ENCODE data around the gene RIPOR3.
"Not testable (repeated sequence)": the region's sequence is repeated elsewhere in the genome, so short reads cannot be mapped to it uniquely, and the experiment has no call there.

Gene RIPOR3

GRCh38 chr20:50680105-50680960 lies 11.0 kb downstream of the RIPOR3 start:
- no peak for DNase-seq (ENCODE audit: low spot score)

- DNase-seq (ENCODE audit: low spot score), result no peak
These were observed 11.6 kb downstream of the RIPOR3 start for GRCh38 chr20:50679753-50680104.

GRCh38 chr20:50678169-50678898 lies 13.0 kb downstream of the RIPOR3 start:
- DNase-seq (ENCODE audit: low spot score), result no peak

GRCh38 chr20:50676858-50677257 lies 14.5 kb downstream of the RIPOR3 start:
- no peak for DNase-seq (ENCODE audit: low spot score)

- DNase-seq (ENCODE audit: low spot score), result not testable (repeated sequence)
These were observed 15.0 kb downstream of the RIPOR3 start for GRCh38 chr20:50676377-50676731.

- no peak for DNase-seq (ENCODE audit: low spot score)
These were observed 15.5 kb downstream of the RIPOR3 start for GRCh38 chr20:50675671-50676376.

GRCh38 chr20:50674138-50674825 lies 17.1 kb downstream of the RIPOR3 start:
- no peak for DNase-seq (ENCODE audit: low spot score)

GRCh38 chr20:50673466-50674137 lies 17.7 kb downstream of the RIPOR3 start:
- DNase-seq (ENCODE audit: low spot score), result peak; percentile 38

- DNase-seq (ENCODE audit: low spot score), result no peak
These were observed 18.2 kb downstream of the RIPOR3 start for GRCh38 chr20:50673146-50673465.

- no peak for DNase-seq (ENCODE audit: low spot score)
These were observed 18.8 kb downstream of the RIPOR3 start for GRCh38 chr20:50672400-50673145.

GRCh38 chr20:50671626-50672025 lies 19.7 kb downstream of the RIPOR3 start:
- DNase-seq (ENCODE audit: low spot score), result no peak

GRCh38 chr20:50671010-50671409 lies 20.3 kb downstream of the RIPOR3 start:
- DNase-seq (ENCODE audit: low spot score), result not testable (repeated sequence)

- no peak for DNase-seq (ENCODE audit: low spot score)
These were observed 21.0 kb downstream of the RIPOR3 start for GRCh38 chr20:50670126-50670862.

GRCh38 chr20:50668798-50669197 lies 22.5 kb downstream of the RIPOR3 start:
- DNase-seq (ENCODE audit: low spot score), result no peak

GRCh38 chr20:50668326-50668725 lies 23.0 kb downstream of the RIPOR3 start:
- DNase-seq (ENCODE audit: low spot score), result no peak

GRCh38 chr20:50666709-50667298 lies 24.5 kb downstream of the RIPOR3 start:
- no peak for DNase-seq (ENCODE audit: low spot score)

- no peak for DNase-seq (ENCODE audit: low spot score)
These were observed 27.1 kb downstream of the RIPOR3 start for GRCh38 chr20:50664254-50664653.

- DNase-seq (ENCODE audit: low spot score), result no peak
These were observed 28.1 kb downstream of the RIPOR3 start for GRCh38 chr20:50663095-50663821.

- no peak for DNase-seq (ENCODE audit: low spot score)
These were observed 31.2 kb downstream of the RIPOR3 start for GRCh38 chr20:50659975-50660670.
